Adrenal gland (tissue), 12 donors: ENCODE measurements around the gene OLFM1. TPM values are rescaled to one million over a fixed set of nuclear protein-coding genes. Genes with fewer than 3 reads are reported as not detected.
"Not testable (repeated sequence)": the region's sequence is repeated elsewhere in the genome, so short reads cannot be mapped to it uniquely, and the experiment has no call there.

Experiments
- DNase-seq, 7 donors: peaks; one replicate each; pipeline ENCODE4 v3.0.0-alpha.2; 2019 to 2020
- H3K27ac ChIP-seq, 5 donors: fragments of 200-600 bp; sonication (generic) in 4 of 5; 1 replicate in 3 of 5; 2 replicates in 2 of 5; pipeline versions ENCODE4 v1.5.1 to v1.8.0; 2016 to 2020; ENCODE audit warnings: mild to moderate bottlenecking in 1 of 5
- H3K27me3 ChIP-seq: fragments of 200-600 bp; 2 replicates; pipeline ENCODE4 v1.8.0; 2021
- H3K36me3 ChIP-seq, 2 donors: fragments of 200-600 bp; replicated peaks in 1 of 2; 1 replicate in 1 of 2; 2 replicates in 1 of 2; pipeline versions ENCODE4 v1.5.1 to v1.8.0; 2018 to 2022
- H3K4me1 ChIP-seq, 2 donors: fragments of 200-600 bp; replicated peaks in 1 of 2; 1 replicate in 1 of 2; 2 replicates in 1 of 2; pipeline versions ENCODE4 v1.5.1 to v1.8.0; 2018 to 2021
- H3K4me3 ChIP-seq, 4 donors: fragments of 200-600 bp; sonication (generic) in 3 of 4; one replicate each; pipeline ENCODE4 v1.5.1; 2016 to 2018
- H3K9me3 ChIP-seq, 3 donors: fragments of 200-600 bp; sonication (generic) in 1 of 3; replicated peaks in 1 of 3; 1 replicate in 2 of 3; 2 replicates in 1 of 3; pipeline versions ENCODE4 v1.5.1 to v1.8.0; 2016 to 2021
- CTCF ChIP-seq, 6 experiments: fragments of 450-650 bp in 4 of 6; fragments of 200-600 bp in 2 of 6; sonication (generic) in 1 of 6; IDR thresholded peaks; 1 replicate in 5 of 6; 2 replicates in 1 of 6; pipeline versions ENCODE4 v1.5.1 to v1.8.0; 2016 to 2021; ENCODE audit warnings: antibody characterized with exemption in 6 of 6, mild to moderate bottlenecking in 2 of 6, moderate library complexity in 1 of 6
- POLR2A ChIP-seq, 2 donors: fragments of 450-650 bp; IDR thresholded peaks; one replicate each; pipeline ENCODE4 v1.6.1; 2017; ENCODE audit warnings: antibody characterized with exemption in 2 of 2, mild to moderate bottlenecking in 2 of 2, moderate library complexity in 1 of 2
- WGBS, 4 donors: extraction: QIAGEN DNeasy Blood & Tissue Kit in 2 of 4; methylation state at CpG; one replicate each; pipeline versions ENCODE4 v1.1.5 to v1.1.7; 2013 to 2017; 5-methylcytosine and 5-hydroxymethylcytosine counted together
- intact Hi-C, 2 donors: fragments of 100-400 bp; cut with DNase I; formaldehyde crosslinking; loops; one replicate each; pipeline versions ENCODE4 v1.14.1 to v1.15.0; 2022 to 2023
- polyA plus RNA-seq, 3 donors: library from polyadenylated mRNA; stranded (reverse); fragments of 200-250 nt in 2 of 3; fragments of 350-450 nt in 1 of 3; fragmentation: Illumina TruSeq in 1 of 3; extraction: RNeasy Lipid Tissue Mini Kit (QIAGEN cat#74804) in 1 of 3; gene quantifications; one replicate each; pipeline ENCODE4 v1.2.3, GENCODE V29; 2013 to 2014
- total RNA-seq, 9 donors: library from RNA; depleted of rRNA in 4 of 9; stranded (reverse); fragments of >200 nt in 4 of 9; fragments of 120-200 nt in 1 of 9; fragmentation: NEBNext Ultra II Directional in 1 of 9; extraction: Animal tissue kit (Norgen Biotek cat#: 25700) in 1 of 9; gene quantifications; one replicate each; pipeline versions ENCODE4 v1.1.0 to v1.2.4, GENCODE V29; 2013 to 2023
- donor health status: healthy with polysubstance abuse.
- donor health status: Bipolar disorder and iron deficiency.
- donor health status: DM: yes; HTN: yes; CAD: no.
- donor health status: DM: no; HTN: no; CAD: no.
- donor health status: DM: no; HTN: no; CAD: no.
- donor health status: DM: yes; HTN: yes; CAD: no.

Gene OLFM1
- total and polyA plus RNA-seq, 12 donors, result 2.5 to 48.0 (median 28.0) TPM

- H3K27me3 ChIP-seq, result peaks cover 3% of the 10 kb centered on the region
Observed at GRCh38 chr9:135147938-135148337, 60.5 kb downstream of the OLFM1 start.

DNA sequence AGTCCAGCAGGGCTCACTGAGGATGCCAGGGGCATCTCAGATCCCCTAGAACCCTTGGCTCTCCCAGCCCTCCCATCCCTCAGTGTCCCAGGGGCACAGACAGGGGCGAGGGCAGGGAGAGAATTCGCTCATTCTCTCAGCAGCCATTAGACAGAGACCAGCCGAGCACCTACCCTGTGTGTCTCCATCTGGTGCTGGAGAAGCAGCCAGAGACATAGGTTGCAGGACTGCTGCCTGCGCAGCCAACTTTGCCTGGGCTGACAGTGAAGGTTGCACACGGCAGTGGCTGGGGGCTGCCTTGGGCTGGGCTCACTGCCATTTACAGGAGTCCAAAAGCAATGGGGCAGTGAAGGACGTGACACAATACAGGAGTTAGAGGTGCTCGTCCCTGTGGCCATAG, 60.9 kb downstream of the OLFM1 start:
- Histone ChIP-seq H3K27ac (peak overlapping the region in 1 of 5 donors; percentile 66), H3K9me3 (no peaks in the 10 kb centered on the region), H3K4me1 (no peaks in the 10 kb centered on the region), H3K36me3 (no peaks in the 10 kb centered on the region), H3K27me3 (peaks cover 3% of the 10 kb centered on the region), H3K4me3 (no peak overlapping the region)
- no peak for DNase-seq
- TF ChIP-seq CTCF (IDR thresholded peaks at IDR 0.05), result no peak
- TF ChIP-seq POLR2A (IDR thresholded peaks at IDR 0.05), result no peak
- WGBS, 4 donors, result 65 to 80% (median 78%) methylated on average over 3 to 7 of the region's 7 CpGs
- intact Hi-C loops, result no loop called here

More at GRCh38 chr9:135147938-135148337, 60.5 kb downstream of the OLFM1 start:
- Histone ChIP-seq H3K4me1 (no peaks in the 10 kb centered on the region), H3K27ac (peak overlapping the region in 1 of 5 donors; percentile 66), H3K4me3 (no peak overlapping the region), H3K36me3 (no peaks in the 10 kb centered on the region), H3K9me3 (no peaks in the 10 kb centered on the region)
- DNase-seq, result no peak
- TF ChIP-seq POLR2A (IDR thresholded peaks at IDR 0.05) (no peak), CTCF (IDR thresholded peaks at IDR 0.05) (no peak)
- WGBS, 4 donors, result 67 to 81% (median 80%) methylated on average over 1 to 9 of the region's 9 CpGs
- intact Hi-C loops, result no loop called here

DNA sequence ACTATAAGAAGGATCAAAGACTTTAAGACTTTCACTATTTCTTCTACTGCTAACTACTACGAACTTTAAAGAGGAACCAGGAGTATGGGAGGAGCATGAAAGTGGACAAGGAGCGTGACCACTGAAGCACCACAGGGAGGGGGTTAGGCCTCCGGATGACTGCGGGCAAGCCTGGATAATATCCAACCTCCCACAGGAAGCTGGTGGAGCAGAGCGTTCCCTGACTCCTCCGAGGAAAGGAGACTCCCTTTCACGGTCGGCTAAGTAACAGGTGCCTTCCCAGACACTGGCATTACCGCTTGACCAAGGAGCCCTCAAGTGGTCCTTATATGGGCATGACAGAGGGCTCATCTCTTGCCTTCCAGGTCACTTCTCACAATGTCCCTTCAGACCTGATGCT, 62.4 kb downstream of the OLFM1 start:
- 71 to 87% (median 79%) methylated on average over 6 to 9 of the region's 9 CpGs for WGBS, 4 donors
- H3K9me3 ChIP-seq, H3K27ac ChIP-seq, intact Hi-C loops, DNase-seq, H3K27me3 ChIP-seq, H3K4me1 ChIP-seq, H3K36me3 ChIP-seq, H3K4me3 ChIP-seq: not testable (repeated sequence)

- H3K4me1 ChIP-seq, result no peaks in the 10 kb centered on the region
- H3K4me3 ChIP-seq, result no peak overlapping the region
- H3K27ac ChIP-seq, result no peak overlapping the region
- DNase-seq, result no peak
- H3K9me3 ChIP-seq, result no peaks in the 10 kb centered on the region
- intact Hi-C loops, result no loop called here
- 85 to 95% (median 89%) methylated on average over 6 to 11 of the region's 11 CpGs for WGBS, 4 donors
- peaks cover 3% of the 10 kb centered on the region for H3K27me3 ChIP-seq
- TF ChIP-seq POLR2A (IDR thresholded peaks at IDR 0.05), result no peak
- TF ChIP-seq CTCF (IDR thresholded peaks at IDR 0.05), result no peak
- no peaks in the 10 kb centered on the region for H3K36me3 ChIP-seq
Observed at GRCh38 chr9:135150981-135151380, 63.5 kb downstream of the OLFM1 start.

DNA sequence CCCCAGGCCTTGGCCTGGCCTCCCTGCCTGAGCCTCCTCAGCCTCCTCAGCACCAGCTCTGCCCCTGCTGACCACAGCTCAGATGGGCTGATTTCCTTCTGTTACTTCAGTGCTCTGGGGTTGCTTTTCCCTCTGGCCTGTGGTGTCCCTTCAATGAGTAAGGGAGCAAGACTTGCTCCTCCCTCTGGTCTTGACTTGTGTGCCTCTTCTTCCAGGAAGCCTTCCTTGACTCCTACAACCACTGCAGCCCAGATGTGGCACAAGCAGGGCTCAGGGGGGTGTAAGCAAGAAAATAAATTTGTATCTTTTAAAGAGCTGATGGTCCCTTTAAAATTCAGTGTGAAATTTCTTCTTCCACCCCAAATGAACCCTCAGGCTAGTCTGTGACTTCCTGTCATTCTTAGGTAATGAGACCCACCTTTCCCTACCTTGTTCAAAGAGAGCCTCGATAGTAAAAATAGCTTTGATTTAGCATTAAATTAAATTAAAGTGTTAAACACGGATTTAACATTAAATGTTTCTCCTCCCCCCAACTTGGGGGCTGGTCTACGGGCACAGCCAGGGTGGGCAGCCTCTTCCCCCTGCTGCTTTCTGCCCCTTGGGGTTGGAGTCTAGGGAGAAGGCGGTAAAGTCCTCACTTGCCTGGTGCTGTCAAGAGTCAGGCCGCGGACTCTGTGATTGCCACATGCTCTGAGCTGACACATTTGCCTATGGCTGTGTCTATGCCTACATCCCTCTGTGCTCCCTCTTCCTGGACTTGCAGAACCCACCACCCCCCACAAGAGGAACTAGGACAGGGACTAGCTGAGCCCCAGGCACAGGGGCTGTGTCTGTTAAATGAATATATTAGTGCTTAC, 64.5 kb downstream of the OLFM1 start:
- Histone ChIP-seq H3K9me3 (no peaks in the 10 kb centered on the region), H3K27ac (no peak overlapping the region), H3K27me3 (peaks cover 3% of the 10 kb centered on the region), H3K36me3 (no peaks in the 10 kb centered on the region), H3K4me1 (no peaks in the 10 kb centered on the region), H3K4me3 (no peak overlapping the region)
- TF ChIP-seq CTCF (IDR thresholded peaks at IDR 0.05) (no peak), POLR2A (IDR thresholded peaks at IDR 0.05) (no peak)
- intact Hi-C loops, result no loop called here
- WGBS, 4 donors, result 64 to 79% (median 71%) methylated on average over 6 of the region's 6 CpGs
- DNase-seq, result no peak
